Measurements from ENCODE around the gene TSHR.

- no peak for TF ChIP-seq POLR2AphosphoS5 (IDR thresholded peaks at IDR 0.05; ENCODE audit: borderline replicate concordance, low read depth, low read length)
- no peak for TF ChIP-seq EZH2 (IDR thresholded peaks at IDR 0.05)
Measured at GRCh38 chr14:80930836-80931389, 24.5 kb upstream of the TSHR start.

All from SK-N-MC (cell line).